Measurements from ENCODE around the gene NODAL.
A peak's percentile ranks its signal among the peaks of the same experiment; 100 is the strongest.

The NODAL gene

DNA sequence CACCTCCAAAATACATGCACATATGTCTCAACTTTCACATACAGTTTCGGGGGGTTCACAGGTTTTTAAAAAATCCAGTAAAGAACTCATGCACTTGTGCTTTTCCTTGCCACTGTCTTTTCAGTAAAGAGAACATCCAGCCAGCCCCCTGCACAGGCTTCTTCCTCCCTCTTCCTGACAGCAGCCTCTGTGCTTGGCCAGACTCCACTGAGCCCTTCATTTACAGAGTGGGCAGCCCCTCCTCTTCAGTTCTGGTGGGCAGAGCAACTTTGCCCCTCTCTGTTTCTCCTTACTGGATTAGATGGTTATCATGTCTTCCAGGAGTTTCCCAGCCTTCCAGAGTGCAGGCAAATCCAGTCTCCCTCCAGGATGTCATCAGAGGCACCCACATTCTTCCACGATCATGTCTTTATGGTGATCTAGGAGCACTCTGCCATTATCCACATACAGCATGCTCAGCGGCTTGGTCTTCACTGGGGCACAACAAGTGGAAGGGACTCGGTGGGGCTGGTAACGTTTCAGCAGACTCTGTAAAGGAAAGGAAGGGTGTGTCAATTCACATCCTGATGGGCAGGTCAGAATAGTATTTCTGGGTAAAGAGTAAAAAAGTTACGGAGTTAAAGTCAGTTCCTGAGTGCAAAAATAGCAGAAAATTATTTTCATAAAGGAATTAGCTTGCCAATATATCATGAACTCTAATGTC lies 8.8 kb downstream of the NODAL start:
- no peak for DNase-seq

DNA sequence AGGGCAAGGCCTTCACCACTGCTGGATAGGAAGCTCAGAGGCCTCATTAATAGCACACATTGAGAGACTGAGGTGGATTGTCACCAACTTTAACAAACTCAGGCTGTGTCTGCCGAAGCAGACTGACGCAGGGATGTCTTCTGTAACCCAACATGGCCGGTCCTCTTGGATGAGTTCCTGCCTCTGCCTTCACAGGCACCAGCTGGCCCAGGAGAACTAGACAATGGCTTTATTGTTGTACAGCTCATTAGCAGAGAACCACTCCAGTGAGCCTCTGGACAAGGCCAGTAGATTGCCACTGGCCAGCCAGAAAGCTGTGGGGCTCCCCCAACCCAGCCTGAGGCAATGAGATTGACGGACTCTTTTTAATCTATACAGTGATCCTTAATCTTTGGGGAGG lies 9.4 kb downstream of the NODAL start:
- no peak for DNase-seq

DNA sequence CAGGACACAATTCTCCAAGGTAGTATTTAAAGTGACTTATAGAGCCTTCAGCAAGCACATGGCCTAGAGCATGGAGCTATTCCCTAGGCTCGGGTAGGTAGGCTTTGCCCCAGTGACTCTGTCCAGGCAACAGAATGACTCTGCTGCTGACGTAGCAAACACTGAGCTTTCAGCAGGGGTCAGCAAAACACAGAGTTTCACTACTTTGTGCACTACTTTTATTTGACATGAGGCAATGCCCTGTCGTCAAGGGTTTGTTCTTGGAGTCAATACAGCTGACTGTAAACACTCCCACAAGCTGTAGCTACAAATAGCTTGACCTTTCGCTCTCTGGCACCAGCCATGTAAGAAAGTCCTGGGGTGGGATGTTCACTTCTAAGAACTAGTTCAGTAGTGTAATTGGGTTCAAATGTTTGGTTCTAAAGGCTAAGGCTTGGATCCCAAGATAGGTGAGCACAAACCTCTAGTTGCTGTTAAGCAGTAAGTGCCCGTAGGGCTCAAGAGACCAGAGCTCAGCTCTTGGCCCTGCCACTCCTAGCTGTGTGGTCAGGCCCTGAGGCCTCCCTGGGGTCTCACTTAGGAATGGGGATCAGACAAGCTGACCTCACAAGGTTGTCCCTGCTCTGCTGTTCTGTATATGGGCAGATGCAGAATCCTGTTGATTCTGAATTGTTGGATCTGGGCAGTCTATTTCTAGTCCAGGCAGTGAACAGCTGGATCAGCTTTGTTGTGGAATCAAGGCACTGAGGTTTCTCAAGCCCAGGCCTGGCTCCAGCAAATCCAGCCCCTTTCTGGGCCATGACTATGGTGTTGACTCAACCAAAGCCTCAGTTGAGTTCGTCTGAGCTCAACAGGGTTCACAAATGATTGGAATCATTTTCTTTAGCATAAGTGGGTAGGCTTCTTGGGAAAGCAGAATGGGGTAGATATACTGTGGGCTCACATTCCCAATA lies 10.7 kb downstream of the NODAL start:
- DNase-seq: no peak

DNA sequence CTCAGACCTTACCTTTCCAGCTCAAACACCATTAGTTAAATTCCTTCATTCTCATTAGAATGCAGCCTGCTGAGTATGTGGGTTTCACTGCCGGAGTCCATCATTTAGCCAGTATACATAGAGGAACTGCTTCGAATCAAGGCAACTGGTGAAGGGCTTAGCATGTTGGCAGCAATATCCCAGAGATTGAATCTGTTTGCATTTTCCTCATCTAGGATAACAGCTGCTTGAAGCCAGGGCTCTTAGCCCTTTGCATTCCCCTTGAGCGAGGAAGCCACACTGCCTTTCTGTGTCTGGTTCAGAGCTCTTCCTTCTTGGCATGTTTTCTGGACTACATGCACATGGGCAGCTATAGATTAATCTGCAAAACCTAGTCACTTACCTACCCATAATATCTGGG lies 14.7 kb downstream of the NODAL start:
- no peak for DNase-seq

DNA sequence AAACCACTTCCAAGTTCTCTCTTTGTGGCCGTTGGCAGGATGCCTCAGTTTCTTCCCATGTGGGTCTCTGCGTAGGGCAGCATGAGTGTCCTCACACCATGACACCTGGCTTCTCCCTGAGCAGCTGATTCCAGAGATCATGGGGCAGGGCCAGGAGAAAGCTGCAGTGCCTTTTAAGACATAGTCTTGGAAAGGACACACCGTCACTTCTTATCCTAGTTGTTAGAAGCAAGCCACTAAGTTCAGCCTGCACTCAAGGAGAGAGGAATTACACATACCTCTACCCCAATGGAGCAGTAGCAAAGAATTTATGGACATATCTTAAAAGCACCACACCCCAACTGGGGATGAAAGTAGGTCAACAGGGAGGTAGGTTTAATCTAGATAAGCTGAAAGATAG lies 16.4 kb downstream of the NODAL start:
- DNase-seq: no peak

DNA sequence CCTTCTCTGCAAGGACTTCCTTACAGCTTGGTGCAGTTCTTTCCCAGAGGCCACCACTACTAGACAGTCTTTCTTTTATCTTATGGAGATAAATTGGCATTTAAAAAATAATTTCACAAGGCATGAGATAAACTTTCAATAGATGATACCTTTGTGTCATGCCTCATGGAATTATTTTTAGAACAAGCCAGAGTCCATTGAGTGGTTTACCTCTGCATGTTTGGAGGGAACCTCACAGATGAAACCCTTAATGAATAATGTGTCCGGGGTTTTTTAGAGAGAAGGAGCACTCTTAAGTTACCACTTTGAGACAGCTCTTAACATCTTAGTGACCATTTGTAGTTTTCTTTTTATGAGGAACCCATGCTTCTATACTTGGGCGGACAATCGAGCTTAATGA lies 17.2 kb downstream of the NODAL start:
- DNase-seq: no peak

DNA sequence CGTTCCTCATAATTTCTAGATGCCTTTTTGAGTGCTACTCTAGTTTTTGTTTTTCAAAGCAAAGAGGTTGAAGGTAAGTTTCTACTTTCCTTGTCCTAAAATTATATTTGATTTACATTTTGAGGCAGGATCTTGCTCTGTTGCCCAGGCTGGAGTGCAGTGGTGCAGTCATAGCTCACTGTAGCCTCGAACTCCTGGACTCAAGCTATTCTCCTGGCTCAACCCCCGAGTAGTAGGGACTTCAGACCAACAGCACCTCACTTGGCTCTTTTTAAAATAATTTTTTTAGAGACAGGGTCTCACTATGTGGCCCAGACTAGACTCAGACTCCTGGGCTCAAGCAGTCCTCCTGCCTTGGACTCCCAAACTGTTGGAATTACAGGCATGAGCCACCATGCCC lies 22.8 kb downstream of the NODAL start:
- DNase-seq: no peak

DNA sequence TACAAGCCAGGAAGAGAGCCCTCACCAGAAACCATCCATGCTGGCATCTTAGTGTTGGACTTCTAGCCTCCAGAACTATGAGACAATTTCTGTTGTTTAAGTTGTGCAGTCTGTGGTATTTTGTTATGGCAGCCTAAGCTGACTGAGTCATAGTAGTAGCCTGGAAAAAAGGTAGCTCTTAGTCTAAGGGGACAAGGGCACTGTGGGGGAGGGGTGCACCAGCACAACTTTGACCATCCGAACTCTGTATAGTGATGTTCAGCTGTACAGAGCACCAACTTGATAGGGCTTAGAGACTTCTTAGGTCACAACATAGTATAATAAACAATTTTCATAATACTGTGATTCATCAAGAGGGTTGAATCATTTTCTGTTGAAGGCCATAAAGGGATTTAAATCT lies 23.3 kb downstream of the NODAL start:
- peak; percentile 18 for DNase-seq

DNA sequence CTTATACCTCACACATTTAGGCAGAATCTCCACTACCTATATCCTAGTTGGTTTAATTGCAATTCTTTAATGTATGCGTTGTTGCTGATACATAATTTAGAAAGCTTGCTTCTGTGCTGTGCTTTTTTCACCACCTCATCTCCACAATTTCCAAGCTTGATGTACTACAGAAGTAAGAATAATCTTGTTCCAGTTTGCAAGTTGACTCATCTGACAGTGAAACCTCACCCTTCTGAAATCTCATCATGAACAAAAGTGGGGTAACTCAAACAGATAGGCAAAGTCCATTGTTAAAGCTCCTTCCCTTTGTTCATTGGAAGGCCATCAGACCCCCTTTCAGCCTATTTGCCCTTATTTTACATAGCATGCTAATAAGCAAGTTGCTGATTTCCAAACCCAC lies 23.9 kb downstream of the NODAL start:
- DNase-seq: no peak

DNA sequence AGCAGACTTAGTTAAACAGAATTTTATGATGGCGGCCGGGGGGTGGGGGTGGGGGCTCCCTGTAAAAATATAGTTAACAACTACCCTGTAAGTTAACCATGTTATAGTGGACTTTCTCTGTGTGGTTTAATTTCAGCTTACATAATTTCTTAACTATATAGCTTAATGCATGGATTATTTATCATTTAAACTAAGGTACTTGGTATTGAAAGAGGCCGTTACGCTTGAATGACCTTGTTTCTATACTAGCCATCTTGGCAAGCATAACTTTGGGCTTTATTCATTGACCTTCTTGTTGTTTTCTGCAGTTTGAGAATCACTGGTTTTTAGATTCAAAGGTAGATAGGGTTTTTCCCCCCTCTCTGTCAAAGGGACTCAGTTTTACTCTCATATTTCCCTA lies 29.1 kb downstream of the NODAL start:
- no peak for DNase-seq

DNA sequence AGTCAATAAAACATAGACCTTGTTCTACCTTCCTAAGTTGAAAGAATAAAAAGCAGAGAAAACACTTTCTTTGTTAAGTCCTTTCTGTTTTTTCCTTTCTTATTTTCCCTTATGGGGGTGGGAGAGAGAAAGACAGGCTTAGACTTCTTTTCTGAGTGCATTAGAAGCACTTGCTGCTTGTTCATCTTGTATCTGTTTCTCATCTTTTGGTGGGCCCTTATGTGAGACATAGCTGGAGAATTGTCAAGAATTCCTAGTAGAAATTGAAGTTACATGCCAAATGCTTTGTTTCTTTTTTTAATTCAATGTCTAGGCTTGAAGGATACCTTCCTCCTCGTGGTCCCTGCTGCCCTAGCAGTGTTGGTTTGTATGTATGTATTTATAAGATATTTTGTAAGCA lies 30.9 kb downstream of the NODAL start:
- no peak for DNase-seq

DNA sequence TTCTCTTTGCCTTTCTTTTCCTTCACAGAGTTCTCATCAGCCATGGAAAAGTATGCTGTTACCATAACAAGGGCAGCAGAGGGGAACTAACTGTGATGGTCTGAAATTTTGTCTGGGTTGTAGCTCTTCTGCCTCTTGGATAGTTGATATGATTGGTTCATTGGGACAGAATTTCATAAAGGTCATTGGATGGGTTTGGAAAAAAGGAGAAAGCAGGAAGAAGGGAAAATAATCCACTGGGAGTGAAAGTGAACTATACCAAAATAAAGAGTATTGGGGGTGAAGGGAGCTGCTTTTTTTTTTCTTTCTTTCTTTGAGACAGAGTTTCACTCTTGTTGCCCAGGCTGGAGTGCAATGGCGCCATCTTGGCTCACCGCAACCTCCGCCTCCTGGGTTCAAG lies 31.7 kb downstream of the NODAL start:
- no peak for DNase-seq

DNA sequence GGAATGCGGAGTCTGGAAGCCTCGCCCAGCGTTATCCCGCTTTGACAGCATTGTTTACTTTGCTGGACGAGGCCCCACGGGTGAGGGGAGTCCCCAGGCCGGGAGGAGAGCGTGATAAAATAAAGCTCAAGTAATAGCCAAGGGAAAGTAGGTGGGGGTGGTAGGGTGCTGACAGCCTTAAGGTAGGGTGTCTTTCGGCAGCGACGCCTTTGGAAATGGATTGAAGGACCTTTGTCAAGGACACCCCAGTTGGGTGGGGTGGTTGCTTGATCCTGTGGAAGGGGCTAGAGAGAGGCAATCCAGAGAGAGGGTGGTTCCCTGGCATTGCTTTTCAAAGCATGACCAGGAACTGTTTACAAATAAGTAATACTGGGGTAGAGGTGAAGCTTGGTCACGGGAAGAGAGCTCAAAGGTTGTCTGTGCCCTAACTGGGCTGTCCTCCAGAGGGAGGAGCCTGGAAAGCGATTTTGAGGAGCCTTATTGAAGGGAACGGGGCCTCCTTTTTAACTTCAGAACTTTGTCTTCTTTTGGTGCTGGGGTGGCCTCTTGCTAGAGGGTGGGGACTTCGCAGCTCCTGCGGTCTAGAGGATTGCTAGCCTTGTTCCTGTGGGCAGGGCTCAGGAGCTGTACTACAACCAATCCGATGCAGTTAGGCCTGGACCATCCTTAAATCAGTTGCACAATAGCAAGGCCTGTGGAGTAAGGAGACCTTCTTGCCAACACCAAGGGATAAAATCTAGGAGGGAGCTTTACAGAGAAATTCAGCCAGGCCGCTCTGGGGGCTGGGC lies 36.2 kb downstream of the NODAL start:
- peak; percentile 28 for DNase-seq

DNA sequence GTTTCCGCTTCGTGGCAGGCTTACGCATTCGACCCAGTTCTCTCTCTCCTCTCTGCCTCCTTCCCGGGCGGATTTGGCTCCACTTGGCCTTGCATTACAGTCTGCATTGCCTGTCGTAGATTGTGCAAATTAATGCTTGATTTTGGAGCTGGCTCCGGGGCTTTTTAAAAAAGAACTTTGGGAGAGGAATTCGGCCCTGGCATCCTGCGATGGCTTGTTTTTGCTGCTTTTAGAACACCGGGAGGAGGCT lies 36.8 kb downstream of the NODAL start:
- DNase-seq: no peak

DNA sequence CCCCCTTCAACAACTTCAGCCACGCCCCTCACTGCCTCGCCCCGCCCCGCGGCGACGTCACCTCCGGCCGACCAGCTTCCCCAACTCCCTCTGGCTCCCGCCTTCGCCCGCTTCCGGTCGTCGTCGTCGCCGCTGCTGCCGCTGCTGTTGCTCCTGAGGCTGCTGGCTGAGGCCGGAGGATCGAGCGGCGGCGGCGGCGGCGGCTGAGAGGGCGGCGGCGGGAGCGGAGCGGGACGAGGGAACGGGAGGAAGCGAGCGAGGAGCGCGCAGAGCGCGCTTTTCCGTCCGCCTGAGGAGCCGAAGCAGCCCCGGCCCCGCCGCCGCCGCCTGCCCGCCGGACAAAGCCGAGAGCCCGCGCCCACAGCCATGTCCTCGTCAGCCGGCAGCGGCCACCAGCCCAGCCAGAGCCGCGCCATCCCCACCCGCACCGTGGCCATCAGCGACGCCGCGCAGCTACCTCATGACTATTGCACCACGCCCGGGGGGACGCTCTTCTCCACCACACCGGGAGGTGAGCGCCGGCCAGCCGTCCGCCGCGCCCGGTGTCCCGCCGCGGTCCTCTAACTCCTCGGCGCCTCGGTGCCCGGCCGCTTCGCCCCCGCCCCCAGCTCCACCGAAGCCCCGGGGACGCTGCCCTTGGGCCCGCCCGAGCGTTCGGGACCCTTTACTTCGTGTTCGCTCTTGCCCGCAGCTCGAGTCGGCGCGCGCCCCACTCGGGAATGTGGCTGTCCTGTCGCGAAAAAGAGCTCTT lies 37.3 kb downstream of the NODAL start, which contains the start of gene EIF4EBP2:
Gene EIF4EBP2 (plus strand): TSS at position 110 of the 751 bp plus-strand sequence. CDS start 257 bp downstream, at position 367.
- peak; percentile 81 for DNase-seq

DNA sequence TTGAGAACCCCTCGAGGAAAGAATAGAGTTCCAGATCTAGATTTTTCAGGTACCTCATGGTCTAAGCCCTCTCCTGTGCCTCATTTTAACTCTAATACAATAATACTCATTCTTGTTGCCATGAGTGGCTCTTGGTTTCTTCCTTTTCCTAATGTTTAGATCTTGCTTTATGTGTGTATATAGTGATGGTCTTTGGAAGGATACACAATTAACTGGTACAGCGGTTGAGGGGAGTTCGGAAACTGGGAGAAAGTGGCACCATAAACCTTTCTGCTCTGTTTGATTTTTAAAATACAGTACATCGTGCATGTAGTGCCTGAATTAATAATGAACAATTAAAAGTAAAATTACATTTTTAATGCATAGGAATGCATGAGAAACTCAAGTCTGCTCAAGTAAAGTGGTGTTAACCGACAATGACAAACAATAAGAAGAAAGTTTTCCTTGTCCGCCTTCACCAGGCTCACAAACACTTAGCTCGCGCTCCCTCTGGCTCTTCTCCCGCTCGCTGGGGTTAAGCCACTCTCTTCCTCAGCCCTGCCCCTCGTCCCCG lies 37.9 kb downstream of the NODAL start:
- DNase-seq: no peak

DNA sequence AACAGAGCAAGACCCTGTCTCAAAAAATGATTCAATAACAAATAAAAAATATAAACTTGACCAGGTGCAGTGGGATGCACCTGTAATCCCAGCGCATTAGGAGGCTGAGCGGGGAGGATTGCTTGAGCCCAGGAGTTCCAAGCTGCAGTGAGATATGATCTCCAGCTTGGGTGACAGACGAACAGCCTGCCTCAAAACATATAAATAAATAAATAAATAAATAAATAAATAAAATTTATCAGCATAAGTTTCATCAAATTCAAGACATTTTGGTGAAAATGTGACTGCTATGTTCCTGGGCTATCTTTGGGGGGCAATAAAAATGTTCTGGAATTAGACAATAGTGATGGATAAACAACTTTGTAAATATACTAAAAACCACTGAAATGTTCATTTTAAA lies 42.3 kb downstream of the NODAL start:
- DNase-seq: no peak

DNA sequence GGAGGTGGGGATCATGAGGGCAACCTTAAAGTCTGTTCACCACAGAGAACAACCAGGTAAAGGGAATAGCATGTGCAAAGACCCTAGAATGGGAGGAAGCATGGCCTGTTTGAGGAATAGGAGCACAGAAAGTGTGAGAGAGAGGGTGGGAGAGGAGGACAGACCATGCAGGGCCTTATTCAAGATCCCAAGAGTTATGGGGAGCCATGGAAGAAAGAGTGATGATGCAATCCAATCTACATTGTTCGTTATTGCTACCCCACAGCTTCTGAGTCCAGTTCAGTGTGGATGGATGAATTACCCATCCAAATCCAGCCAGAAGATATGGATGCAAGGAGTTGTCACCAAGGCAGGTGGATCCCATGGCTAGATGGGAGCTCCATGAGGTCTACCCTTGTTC lies 45.3 kb downstream of the NODAL start:
- DNase-seq: no peak

DNA sequence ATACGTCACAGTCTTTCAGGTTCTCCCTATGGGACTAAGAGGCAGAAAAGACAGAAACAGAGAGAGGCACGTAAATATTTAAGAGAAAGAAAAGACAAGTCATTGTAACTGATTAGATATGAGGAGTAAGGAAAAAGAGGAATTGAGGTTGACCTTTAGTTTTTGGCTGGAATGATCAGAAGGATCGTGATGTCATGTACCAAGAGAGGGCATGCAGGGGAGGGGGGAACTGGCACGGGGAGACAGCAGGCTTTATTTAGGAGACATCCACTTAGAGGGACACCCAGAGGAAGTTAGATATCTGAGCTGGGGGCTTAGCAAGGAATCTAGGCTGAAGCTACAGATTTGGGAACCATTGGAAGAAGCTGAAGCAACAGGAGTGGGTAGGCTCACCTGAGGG lies 49.8 kb downstream of the NODAL start:
- DNase-seq: no peak

All from GOT3 (cell line).